Astrocyte (in vitro differentiated cells and primary cell): Measurements from ENCODE around the gene PDZD2. TPM values are rescaled to one million over a fixed set of nuclear protein-coding genes. Genes with fewer than 3 reads are reported as not detected.

ENCODE experiments used
- DNase-seq: peaks from one replicate; pipeline ENCODE4 v3.0.0-alpha.2; 2010; ENCODE audit warnings: low read depth
- FAIRE-seq: peaks from 2 replicates; lab custom pipeline; 2011; peaks lifted over from hg19 to GRCh38; lab: Jason Lieb, UNC
- H2AFZ ChIP-seq: 2 replicates; pipeline ENCODE4 v1.6.0; 2012; ENCODE audit warnings: low read depth, low read length, inconsistent platforms
- H3K27ac ChIP-seq: 2 replicates; pipeline ENCODE4 v1.5.1; 2011; ENCODE audit warnings: low read depth, low read length, inconsistent platforms
- H3K27me3 ChIP-seq: 2 replicates; pipeline ENCODE4 v1.6.0; 2011; ENCODE audit warnings: low read length, inconsistent platforms; ENCODE audit not compliant: insufficient read depth
- H3K36me3 ChIP-seq: 2 replicates; pipeline ENCODE4 v1.5.1; 2011; ENCODE audit warnings: low read length, inconsistent platforms; ENCODE audit not compliant: insufficient read depth
- H3K4me1 ChIP-seq: 2 replicates; pipeline ENCODE4 v1.5.1; 2011; ENCODE audit warnings: low read length, inconsistent platforms; ENCODE audit not compliant: insufficient read depth
- H3K4me2 ChIP-seq: 2 replicates; pipeline ENCODE4 v1.6.0; 2012; ENCODE audit warnings: low read length, inconsistent platforms
- H3K4me3 ChIP-seq: 2 replicates; pipeline ENCODE4 v1.5.1; 2011; ENCODE audit warnings: low read depth, mild to moderate bottlenecking, low read length, inconsistent platforms; ENCODE audit not compliant: insufficient read depth
- H3K79me2 ChIP-seq: 2 replicates; pipeline ENCODE4 v1.6.0; 2012; ENCODE audit warnings: mild to moderate bottlenecking, low read length, inconsistent platforms; ENCODE audit not compliant: insufficient read depth
- H3K9ac ChIP-seq: 2 replicates; pipeline ENCODE4 v1.6.0; 2012; ENCODE audit warnings: mild to moderate bottlenecking, low read length, inconsistent platforms
- H3K9me3 ChIP-seq: 2 replicates; pipeline ENCODE4 v1.5.1; 2012; ENCODE audit warnings: low read depth, mild to moderate bottlenecking, low read length, inconsistent platforms; ENCODE audit not compliant: insufficient read depth
- H4K20me1 ChIP-seq: 2 replicates; pipeline ENCODE4 v1.6.0; 2012; ENCODE audit warnings: low read length, inconsistent platforms; ENCODE audit not compliant: insufficient read depth
- H3K27ac Mint-ChIP-seq: one replicate; pipeline ENCODE4 v1.8.0; 2021; ENCODE audit warnings: mild to moderate bottlenecking, mixed read lengths; ENCODE audit not compliant: unreplicated experiment
- H3K27me3 Mint-ChIP-seq: one replicate; pipeline ENCODE4 v1.8.0; 2021; ENCODE audit warnings: low read depth, mixed read lengths; ENCODE audit not compliant: unreplicated experiment
- H3K36me3 Mint-ChIP-seq: one replicate; pipeline ENCODE4 v1.8.0; 2021; ENCODE audit warnings: low read depth, mixed read lengths; ENCODE audit not compliant: unreplicated experiment
- H3K4me1 Mint-ChIP-seq: one replicate; pipeline ENCODE4 v1.8.0; 2021; ENCODE audit warnings: low read depth, mixed read lengths; ENCODE audit not compliant: unreplicated experiment
- H3K4me3 Mint-ChIP-seq: one replicate; pipeline ENCODE4 v1.8.0; 2021; ENCODE audit warnings: mild to moderate bottlenecking, moderate library complexity, mixed read lengths; ENCODE audit not compliant: unreplicated experiment
- H3K9me3 Mint-ChIP-seq: one replicate; pipeline ENCODE4 v1.8.0; 2021; ENCODE audit warnings: mild to moderate bottlenecking, mixed read lengths; ENCODE audit not compliant: unreplicated experiment
- CTCF ChIP-seq: IDR thresholded peaks from 2 replicates; pipeline ENCODE4 v1.5.1; 2011; ENCODE audit warnings: low read depth, mild to moderate bottlenecking, inconsistent platforms, low read length, moderate library complexity; ENCODE audit not compliant: insufficient read depth
- EZH2 ChIP-seq: IDR thresholded peaks from 2 replicates; pipeline ENCODE4 v1.6.1; 2012; ENCODE audit warnings: mild to moderate bottlenecking, low read length, inconsistent platforms; ENCODE audit not compliant: insufficient read depth
- total RNA-seq: library from RNA; stranded (reverse); gene quantifications from 2 replicates; pipeline ENCODE4 v1.2.1, GENCODE V29; 2021

Gene PDZD2
- total RNA-seq, 1 donor from 2014 or later: 10.3 TPM

- Mint-ChIP-seq H3K4me3 (no peak overlapping the region), H3K4me1 (no peaks in the 10 kb centered on the region), H3K27me3 (no peaks in the 10 kb centered on the region), H3K9me3 (no peaks in the 10 kb centered on the region), H3K36me3 (no peaks in the 10 kb centered on the region), H3K27ac (no peak overlapping the region)
- Histone ChIP-seq H3K4me2 (no peak overlapping the region), H2AFZ (no peak overlapping the region), H3K79me2 (no peaks in the 10 kb centered on the region), H4K20me1 (no peaks in the 10 kb centered on the region), H3K27me3 (peaks cover 2% of the 10 kb centered on the region), H3K9me3 (no peaks in the 10 kb centered on the region), H3K4me3 (no peak overlapping the region), H3K9ac (no peak overlapping the region), H3K4me1 (no peaks in the 10 kb centered on the region), H3K36me3 (no peaks in the 10 kb centered on the region), H3K27ac (no peak overlapping the region)
- DNase-seq (no peak), FAIRE-seq (no peak)
- no peak for TF ChIP-seq CTCF
- TF ChIP-seq EZH2: no peak
These were observed 102.6 kb downstream of the PDZD2 start for GRCh38 chr5:31741496-31741895.

GRCh38 chr5:31743678-31744077 is 104.7 kb downstream of the PDZD2 start:
- no peak overlapping the region for H3K4me3 Mint-ChIP-seq
- H3K27ac Mint-ChIP-seq: no peak overlapping the region
- H3K9me3 Mint-ChIP-seq: no peaks in the 10 kb centered on the region
- H3K36me3 ChIP-seq: no peaks in the 10 kb centered on the region
- no peak overlapping the region for H3K27ac ChIP-seq
- no peak for DNase-seq
- no peaks in the 10 kb centered on the region for H3K9me3 ChIP-seq
- H3K4me2 ChIP-seq: no peak overlapping the region
- H3K4me3 ChIP-seq: no peak overlapping the region
- H3K79me2 ChIP-seq: no peaks in the 10 kb centered on the region
- H4K20me1 ChIP-seq: no peaks in the 10 kb centered on the region
- FAIRE-seq: no peak
- H3K27me3 ChIP-seq: peaks cover 3% of the 10 kb centered on the region
- H3K4me1 ChIP-seq: no peaks in the 10 kb centered on the region
- TF ChIP-seq CTCF: no peak
- TF ChIP-seq EZH2: no peak
- no peaks in the 10 kb centered on the region for H3K36me3 Mint-ChIP-seq
- H2AFZ ChIP-seq: no peak overlapping the region
- no peak overlapping the region for H3K9ac ChIP-seq
- H3K27me3 Mint-ChIP-seq: peaks cover under 1% of the 10 kb centered on the region
- no peaks in the 10 kb centered on the region for H3K4me1 Mint-ChIP-seq

- Mint-ChIP-seq H3K4me3 (no peak overlapping the region), H3K9me3 (peaks cover 4% of the 10 kb centered on the region), H3K36me3 (no peaks in the 10 kb centered on the region), H3K4me1 (no peaks in the 10 kb centered on the region), H3K27me3 (peaks cover 12% of the 10 kb centered on the region), H3K27ac (no peak overlapping the region)
- Histone ChIP-seq H3K79me2 (no peaks in the 10 kb centered on the region), H3K4me2 (no peak overlapping the region), H4K20me1 (no peaks in the 10 kb centered on the region), H3K27me3 (peaks cover 7% of the 10 kb centered on the region), H3K4me1 (no peaks in the 10 kb centered on the region), H3K9ac (no peak overlapping the region), H3K27ac (no peak overlapping the region), H3K9me3 (peaks cover 2% of the 10 kb centered on the region), H2AFZ (no peak overlapping the region), H3K4me3 (no peak overlapping the region), H3K36me3 (no peaks in the 10 kb centered on the region)
- no peak for DNase-seq
- TF ChIP-seq EZH2: no peak
- TF ChIP-seq CTCF: no peak
- no peak for FAIRE-seq
These were observed 109.7 kb downstream of the PDZD2 start for GRCh38 chr5:31748458-31749172.
